ENCODE measurements around the gene FAM171A1.

The FAM171A1 gene

DNA sequence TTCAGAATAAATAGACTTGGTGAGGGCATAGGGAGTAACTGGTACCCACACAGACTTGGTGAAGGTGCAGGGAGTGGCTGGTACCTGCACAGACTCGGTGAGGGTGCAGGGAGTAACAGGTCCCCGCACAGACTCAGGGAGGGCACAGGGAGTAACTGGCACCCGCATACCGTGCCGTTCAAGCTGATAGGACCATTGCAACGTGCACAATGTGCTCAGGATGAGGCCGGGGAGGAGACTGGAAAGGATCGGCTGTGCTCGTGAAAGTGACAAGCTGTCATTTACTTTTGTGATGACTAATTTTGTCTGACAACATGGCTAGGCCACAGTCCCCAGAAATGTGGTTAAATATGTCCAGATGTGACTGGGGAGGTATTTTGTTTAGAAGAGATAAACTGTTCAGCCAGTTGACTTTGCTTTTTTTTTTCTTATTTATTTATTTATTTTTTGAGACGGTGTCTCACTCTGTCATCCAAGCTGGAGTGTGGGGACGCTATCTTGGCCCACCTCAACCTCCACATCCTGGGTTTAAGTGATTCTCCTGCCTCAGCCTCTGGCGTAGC lies 126.4 kb downstream of the FAM171A1 start:
- DNase-seq (ENCODE audit: low read depth in 2 of 2), result no peak

DNA sequence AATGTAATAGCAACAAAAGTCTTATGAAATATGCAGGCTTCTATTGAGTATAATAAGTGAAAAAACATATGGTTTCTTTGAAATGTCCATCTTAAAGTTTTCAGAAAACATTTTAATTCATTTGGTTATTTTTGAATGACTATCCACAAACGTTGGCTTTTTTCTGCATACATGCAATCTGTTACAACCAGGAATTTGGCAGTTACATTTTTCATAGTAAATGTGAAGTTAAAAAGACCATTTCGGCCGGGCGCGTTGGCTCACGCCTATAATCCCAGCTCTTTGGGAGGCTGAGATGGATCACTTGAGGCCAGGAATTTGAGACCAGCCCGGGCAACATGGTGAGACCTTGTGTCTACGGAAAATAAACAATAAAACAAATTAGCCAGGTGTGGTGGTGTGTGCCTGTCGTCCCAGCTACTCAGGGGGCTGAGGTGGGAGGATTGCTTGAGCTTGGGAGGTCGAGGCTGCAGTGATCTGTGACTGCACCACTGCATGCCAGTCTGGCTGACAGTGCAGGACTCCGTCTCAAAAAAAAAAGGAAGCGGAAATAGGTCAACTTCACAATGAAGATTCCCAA lies 128.7 kb downstream of the FAM171A1 start:
- no peak for DNase-seq (ENCODE audit: low read depth in 2 of 2)

DNA sequence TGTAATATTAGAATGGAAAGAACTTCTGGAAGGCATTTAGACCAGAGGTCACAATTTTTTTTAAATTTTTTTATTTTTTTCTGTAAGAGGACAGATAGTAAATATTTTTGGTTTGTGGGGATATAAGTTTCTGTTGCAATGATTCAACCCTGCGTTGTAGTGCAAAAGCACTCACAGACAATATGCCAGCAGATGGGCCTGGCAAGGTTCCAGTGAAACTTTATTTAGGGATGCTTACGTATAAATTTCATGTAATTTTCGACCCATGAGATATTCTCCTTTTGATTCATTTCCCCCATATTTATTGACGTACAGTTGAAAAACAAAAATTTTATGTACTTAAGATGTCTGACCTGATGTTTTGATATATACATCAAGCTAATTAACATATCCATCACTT lies 129.8 kb downstream of the FAM171A1 start:
- no peak for DNase-seq (ENCODE audit: low read depth in 2 of 2)

DNA sequence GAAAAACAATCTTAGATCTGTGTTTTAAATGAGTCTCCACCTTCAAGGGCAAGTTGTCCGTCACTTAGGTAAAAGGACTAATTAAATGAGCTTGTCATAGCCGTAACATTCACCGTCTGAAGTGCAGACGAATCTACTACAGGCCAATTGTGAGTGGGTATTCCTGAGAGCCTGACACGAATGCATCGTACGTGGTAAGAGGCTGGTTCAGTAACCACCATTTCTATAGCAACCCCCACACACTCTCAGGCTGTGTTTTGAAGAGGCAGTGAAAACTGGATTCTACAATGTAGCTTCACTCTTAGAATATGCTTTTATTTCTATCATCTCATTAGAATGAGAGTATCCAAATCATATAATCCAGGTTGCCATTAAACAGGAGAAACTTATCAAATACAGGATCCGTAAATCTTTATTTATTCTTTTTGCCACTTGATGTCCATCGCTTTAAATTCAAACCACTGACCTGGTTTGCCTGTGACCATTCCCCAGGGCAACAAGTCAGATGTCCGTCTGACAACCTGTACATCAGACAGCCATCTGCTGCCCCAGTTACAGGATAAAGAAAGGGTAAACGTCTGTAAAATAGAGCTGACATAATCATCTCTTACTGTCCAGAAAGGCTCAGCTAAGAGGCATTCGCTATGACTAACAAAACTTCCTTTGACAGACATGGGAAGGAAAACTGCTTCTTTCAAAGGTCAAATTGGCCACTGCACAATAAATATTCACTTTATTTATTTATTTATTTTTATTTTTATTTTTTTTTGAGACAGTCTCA lies 132.3 kb downstream of the FAM171A1 start:
- DNase-seq (ENCODE audit: low read depth in 2 of 2), result no peak

DNA sequence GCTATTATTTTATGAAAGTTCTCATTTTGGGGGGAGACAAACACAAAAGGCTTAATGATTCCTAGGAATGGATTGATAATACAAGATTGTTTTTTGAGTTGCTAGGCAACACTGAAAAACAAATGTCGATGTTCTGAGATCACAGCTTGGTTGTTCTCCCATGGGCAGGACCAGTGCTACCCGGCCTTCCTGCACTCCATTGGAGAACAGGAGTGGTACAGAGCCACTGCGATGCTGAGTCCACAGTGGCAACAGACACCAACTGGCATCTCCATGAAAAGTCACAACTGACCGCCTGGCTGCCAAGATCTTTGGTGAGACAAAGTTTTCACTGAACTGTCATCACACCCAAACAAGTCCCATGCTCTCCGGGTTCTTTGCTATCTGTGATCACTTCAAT lies 133.7 kb downstream of the FAM171A1 start:
- DNase-seq (ENCODE audit: low read depth in 2 of 2), result no peak

GRCh38 chr10:15236340-15236739 lies 134.7 kb downstream of the FAM171A1 start:
- DNase-seq (ENCODE audit: low read depth in 2 of 2), result no peak

DNA sequence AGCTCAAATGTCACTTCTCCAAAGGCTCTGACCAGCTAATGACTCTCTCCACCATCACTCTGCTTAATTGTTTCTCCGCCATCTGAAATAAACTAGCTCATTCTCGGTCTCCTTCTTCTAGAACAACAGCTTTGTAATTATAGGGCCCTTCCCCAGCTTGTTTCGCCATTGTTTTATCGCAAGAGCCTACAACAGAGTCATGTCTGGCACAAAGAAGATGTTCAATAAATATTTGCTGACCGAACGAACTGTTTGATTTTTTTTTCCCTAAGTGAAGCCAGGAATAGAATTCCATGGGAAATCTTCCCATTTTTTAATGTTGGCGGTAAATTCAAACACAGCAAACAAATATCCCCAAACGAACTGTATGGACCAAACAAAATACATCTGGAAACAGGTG lies 138.8 kb downstream of the FAM171A1 start:
- no peak for DNase-seq (ENCODE audit: low read depth in 2 of 2)

GRCh38 chr10:15231426-15231825 lies 139.7 kb downstream of the FAM171A1 start:
- no peak for DNase-seq (ENCODE audit: low read depth in 2 of 2)

DNA sequence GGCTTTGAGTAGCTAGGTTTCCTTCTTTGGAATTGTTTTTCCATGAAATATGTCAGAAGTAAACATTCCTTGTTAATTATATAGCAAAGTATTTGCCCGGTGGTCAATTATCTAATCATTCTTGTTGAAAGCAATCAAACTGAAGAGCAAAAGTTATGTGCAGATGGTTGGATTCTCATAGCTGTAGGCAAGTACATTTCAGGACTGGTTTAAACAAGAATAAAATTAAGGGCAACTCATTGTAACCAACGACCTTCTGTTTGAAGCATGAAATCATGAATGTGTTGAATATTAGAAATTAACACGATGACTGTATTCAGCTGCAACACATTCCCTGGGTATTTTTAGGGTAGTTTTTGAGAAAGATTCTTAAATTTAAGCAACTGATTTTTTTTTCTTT lies 140.8 kb downstream of the FAM171A1 start:
- DNase-seq (ENCODE audit: low read depth in 2 of 2), result no peak

DNA sequence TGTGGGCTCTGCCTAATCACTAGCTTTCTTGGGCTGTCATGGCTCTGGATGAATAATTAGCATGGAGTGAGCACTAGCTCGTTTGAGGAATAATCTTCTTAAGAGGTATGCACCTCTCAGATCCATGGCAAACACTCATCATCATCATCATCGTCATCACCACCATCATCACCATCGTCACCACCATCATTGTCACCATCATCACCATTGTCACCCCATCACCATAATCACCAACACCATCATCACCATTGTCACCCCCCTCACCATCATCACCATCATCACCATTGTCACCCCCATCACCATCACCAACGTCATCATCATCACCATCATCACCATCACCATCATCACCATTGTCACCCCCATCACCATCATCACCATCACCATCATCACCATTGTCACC lies 141.8 kb downstream of the FAM171A1 start:
- DNase-seq (ENCODE audit: low read depth in 2 of 2), result no peak

DNA sequence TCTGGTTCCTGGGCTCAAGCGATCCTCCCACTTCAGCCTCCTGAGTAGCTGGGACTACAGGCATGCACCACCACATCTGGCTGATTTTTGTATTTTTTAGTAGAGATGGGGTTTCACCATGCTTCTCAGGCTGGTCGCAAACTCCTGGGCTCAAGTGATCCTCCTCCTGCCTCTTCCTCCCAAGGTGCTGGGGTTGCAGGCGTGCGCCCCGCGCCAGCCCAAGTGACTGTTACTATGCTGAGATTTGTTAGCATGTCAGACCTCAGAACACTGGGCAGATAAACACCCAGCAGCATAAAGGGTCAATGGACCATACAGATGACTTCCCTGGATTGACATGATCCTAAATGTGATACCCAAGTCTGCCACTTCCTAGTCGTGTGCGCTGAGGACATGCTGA lies 142.7 kb downstream of the FAM171A1 start:
- DNase-seq (ENCODE audit: low read depth in 2 of 2), result no peak

- DNase-seq (ENCODE audit: low read depth in 2 of 2), result no peak
These were observed 143.3 kb downstream of the FAM171A1 start for GRCh38 chr10:15227611-15228372.

DNA sequence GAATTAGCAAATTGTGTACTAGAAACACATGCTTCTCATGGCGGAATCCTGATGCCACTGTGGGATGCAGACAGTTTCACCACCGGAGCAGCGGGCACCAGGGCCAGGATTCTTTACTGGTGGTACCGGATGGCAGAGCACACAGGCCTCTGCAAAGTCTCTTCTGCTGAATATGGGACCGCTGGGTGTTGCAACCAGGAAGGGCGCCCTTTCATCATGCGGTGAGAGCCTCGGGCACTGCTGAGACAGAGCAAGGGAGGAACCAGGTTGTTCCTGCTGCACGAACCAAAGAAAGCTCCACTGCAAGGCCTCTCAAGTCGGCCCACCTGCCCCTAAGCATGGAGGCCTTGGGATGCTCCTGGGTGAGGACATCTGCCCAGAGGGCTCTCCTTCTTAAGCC lies 145.6 kb downstream of the FAM171A1 start:
- no peak for DNase-seq (ENCODE audit: low read depth in 2 of 2)

DNA sequence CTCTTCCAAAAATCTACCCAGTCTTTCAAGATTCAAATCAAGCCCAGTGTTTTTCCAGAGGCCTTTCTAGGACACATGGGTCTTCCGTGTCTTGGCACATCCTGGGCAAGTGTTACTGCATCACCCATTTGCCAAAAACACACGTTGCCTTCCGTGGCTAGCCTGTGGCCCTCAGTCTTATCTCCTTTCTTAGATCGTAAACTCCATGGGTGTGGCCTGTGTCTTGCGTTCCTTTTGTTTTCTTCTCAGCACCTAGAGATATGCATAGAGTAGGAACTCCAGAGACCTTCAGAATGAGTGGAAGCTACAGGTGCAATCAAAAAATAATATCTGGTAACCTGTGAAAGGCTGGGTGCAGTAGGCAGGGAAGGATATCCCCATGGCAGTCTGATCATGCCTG lies 146.1 kb downstream of the FAM171A1 start:
- DNase-seq (ENCODE audit: low read depth in 2 of 2), result no peak

DNA sequence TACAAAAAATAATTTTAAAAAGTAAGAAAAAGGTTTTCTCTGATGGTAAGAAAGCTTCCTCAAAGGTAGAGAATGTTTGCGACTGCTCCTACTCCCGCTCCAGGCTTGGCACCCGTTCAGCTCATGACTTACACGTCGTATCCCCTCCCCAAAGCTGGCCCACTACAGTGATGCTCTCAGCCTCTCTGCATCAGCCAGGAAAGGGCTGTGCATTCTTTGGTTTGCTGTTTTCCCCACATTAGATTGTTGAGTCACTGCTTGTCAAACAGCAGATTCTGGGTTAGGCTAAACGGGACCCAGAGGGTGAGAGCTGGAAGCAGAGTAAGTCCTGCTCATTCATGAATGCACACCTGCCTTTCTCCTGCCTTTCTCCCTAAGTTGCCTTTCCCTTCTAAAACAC lies 147.9 kb downstream of the FAM171A1 start:
- DNase-seq (ENCODE audit: low read depth in 2 of 2), result no peak

DNA sequence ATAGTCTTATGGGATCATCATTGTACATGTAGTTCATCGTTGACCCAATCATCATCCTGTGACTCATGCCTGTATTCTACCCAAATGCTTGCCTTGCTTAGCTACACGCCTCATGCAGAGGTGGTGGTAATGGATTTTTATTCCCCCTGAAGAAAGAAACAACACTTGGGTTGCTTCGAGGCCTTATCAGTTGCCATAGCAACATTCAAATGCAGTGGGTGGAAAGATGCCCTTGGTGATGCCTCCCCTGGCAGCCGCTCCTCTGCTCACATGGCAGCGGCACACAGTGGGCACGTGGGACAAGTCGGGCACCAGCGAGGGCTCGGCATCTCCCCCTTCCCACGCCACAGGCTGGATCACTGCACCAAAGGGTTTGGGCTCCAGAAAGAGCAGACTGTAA lies 148.6 kb downstream of the FAM171A1 start:
- no peak for DNase-seq (ENCODE audit: low read depth in 2 of 2)

- DNase-seq (ENCODE audit: low read depth in 2 of 2), result no peak
These were observed 150.6 kb downstream of the FAM171A1 start for GRCh38 chr10:15220445-15220844.

GRCh38 chr10:15216700-15217099 lies 154.4 kb downstream of the FAM171A1 start:
- no peak for DNase-seq (ENCODE audit: low read depth in 2 of 2)

GRCh38 chr10:15214237-15214636 lies 156.9 kb downstream of the FAM171A1 start:
- DNase-seq (ENCODE audit: low read depth in 2 of 2), result no peak

GRCh38 chr10:15213461-15213861 lies 157.6 kb downstream of the FAM171A1 start:
- no peak for DNase-seq (ENCODE audit: low read depth in 2 of 2)

GRCh38 chr10:15211464-15211979 lies 159.6 kb downstream of the FAM171A1 start:
- no peak for DNase-seq (ENCODE audit: low read depth in 2 of 2)

- no peak for DNase-seq (ENCODE audit: low read depth in 2 of 2)
These were observed 160.6 kb downstream of the FAM171A1 start for GRCh38 chr10:15210521-15210920.
